ENCODE results near the gene POLR3H.
A peak's percentile ranks its signal among the peaks of the same experiment; 100 is the strongest.

Gene POLR3H

GRCh38 chr22:41512421-41513194, 31.7 kb downstream of the POLR3H start:
- H3K4me3 ChIP-seq (ENCODE audit: low read depth, low read length) = no peak overlapping the region
- peak overlapping the region; percentile 25 for H3K27ac ChIP-seq
- no peaks in the 10 kb centered on the region for H3K9me3 ChIP-seq (ENCODE audit: severe bottlenecking)
- DNase-seq = peak; percentile 54
- no peak for TF ChIP-seq CTCF (IDR thresholded peaks at IDR 0.05; ENCODE audit: low read depth, low read length)
- H3K36me3 ChIP-seq = peaks cover 76% of the 10 kb centered on the region
- no peaks in the 10 kb centered on the region for H3K27me3 ChIP-seq (ENCODE audit: insufficient read depth, low read depth, severe bottlenecking)

DNA sequence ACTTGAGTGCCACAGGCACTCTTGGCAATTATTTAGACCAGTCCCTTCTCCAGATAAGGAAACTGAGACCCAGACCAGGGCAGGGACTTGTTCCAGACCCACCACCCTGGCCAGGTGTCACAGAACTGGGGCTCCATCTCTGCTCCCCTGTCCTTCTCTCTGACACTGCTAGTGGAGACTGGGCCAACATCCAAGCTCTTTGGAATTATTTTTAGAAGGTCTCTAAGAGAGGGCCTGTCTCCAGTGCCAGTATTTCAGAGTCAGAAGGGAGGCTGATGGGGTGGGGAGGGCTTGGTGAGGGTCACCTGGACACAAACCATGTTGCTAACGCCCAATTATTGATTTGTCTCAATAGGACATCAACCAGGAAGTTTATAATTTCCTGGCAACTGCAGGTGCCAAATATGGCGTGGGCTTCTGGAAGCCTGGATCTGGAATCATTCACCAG, 32.7 kb downstream of the POLR3H start:
- Histone ChIP-seq H3K4me3 (ENCODE audit: low read depth, low read length) (no peak overlapping the region), H3K27ac (no peak overlapping the region), H3K9me3 (ENCODE audit: severe bottlenecking) (no peaks in the 10 kb centered on the region), H3K27me3 (ENCODE audit: insufficient read depth, low read depth, severe bottlenecking) (no peaks in the 10 kb centered on the region), H3K36me3 (peaks cover 71% of the 10 kb centered on the region)
- no peak for TF ChIP-seq CTCF (IDR thresholded peaks at IDR 0.05; ENCODE audit: low read depth, low read length)
- no peak for DNase-seq

DNA sequence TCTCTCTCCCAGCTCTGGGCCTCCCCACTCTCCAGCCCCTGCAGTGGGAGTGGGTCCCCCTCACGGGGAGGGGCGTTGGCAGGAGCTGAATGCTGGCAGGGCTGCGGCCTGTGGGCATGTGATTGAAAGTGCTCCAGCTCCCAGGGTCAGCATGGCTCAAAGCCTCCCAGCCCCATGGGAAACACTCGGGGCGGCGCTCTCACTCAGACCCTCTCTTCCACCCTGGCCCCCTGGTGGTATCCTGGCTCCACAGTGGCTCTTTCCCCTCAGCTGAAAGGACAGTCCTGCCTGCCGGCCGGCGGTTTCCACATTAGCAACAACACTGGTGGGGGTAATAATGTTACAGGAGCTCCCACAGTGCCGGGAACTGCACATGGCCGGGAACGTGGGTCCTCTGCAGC, 35.5 kb downstream of the POLR3H start:
- peaks cover 49% of the 10 kb centered on the region for H3K36me3 ChIP-seq
- no peaks in the 10 kb centered on the region for H3K27me3 ChIP-seq (ENCODE audit: insufficient read depth, low read depth, severe bottlenecking)
- no peak for DNase-seq
- TF ChIP-seq CTCF (IDR thresholded peaks at IDR 0.05; ENCODE audit: low read depth, low read length) = 0 out of 2 replicates have a peak, but pooled peaks have one; percentile 15
- no peak overlapping the region for H3K4me3 ChIP-seq (ENCODE audit: low read depth, low read length)
- no peak overlapping the region for H3K27ac ChIP-seq
- H3K9me3 ChIP-seq (ENCODE audit: severe bottlenecking) = no peaks in the 10 kb centered on the region

DNA sequence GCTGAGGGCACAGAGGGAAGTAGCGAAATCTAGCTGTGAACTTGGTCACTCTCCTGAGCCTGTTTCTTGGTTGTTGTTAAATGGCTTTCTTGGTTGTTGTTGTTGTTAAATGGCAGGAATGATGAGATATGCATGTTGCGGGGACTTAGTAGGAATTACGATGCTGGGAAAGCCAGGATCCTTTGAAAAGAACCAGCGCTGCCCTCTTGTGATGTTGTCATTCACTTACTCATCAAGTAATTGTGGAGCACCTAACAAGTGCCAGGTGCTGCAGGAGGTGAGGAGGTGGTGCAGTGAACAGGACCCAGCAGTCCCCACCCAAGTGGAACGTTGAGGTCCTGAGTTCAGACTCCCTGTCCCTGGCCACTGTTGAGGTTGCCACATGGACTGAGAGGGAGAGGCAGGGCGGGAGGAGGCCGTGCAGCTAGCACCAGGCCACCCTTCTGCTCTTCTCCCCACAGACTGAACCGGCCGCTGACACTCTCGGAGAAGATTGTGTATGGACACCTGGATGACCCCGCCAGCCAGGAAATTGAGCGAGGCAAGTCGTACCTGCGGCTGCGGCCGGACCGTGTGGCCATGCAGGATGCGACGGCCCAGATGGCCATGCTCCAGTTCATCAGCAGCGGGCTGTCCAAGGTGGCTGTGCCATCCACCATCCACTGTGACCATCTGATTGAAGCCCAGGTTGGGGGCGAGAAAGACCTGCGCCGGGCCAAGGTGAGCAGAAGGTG, 36.8 kb downstream of the POLR3H start:
- Histone ChIP-seq H3K4me3 (ENCODE audit: low read depth, low read length) (no peak overlapping the region), H3K27me3 (ENCODE audit: insufficient read depth, low read depth, severe bottlenecking) (no peaks in the 10 kb centered on the region), H3K36me3 (peaks cover 36% of the 10 kb centered on the region), H3K27ac (no peak overlapping the region), H3K9me3 (ENCODE audit: severe bottlenecking) (no peaks in the 10 kb centered on the region)
- DNase-seq = no peak
- TF ChIP-seq CTCF (IDR thresholded peaks at IDR 0.05; ENCODE audit: low read depth, low read length) = no peak

DNA sequence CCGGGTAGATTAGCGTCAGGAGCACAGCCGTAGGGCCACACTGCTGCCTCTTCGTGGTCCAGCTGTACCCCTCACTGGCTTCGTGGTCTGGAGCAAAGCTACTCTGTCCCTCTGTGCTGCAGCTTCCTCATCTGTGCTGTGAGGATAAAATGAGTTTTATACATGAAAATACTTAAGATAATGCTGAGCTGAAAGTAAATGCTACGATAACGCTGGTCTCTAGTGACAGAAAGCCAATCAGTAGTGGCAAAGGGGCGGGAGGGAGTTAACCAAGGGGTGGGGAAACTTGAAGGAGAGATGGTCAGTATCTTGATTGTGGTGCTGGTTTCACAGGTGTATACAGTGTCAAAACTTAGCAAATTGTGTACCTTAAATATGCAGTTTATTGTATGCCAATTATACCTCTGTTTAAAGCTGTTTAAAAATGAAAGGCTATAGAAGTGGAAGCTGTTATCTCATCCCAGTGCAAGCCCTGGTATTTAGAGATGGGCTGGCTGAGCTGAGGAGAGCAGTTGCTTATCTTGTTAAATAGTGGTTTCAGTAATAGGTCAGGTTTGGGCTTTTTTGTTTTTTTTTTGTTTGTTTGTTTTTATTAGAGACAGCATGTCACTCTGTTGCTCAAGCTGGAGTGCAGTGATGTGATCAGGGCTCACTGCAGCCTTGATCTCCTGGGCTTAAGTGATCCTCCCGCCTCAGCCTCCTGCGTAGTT, 38.6 kb downstream of the POLR3H start:
- no peak for DNase-seq
- no peak overlapping the region for H3K27ac ChIP-seq
- H3K27me3 ChIP-seq (ENCODE audit: insufficient read depth, low read depth, severe bottlenecking) = no peaks in the 10 kb centered on the region
- TF ChIP-seq CTCF (IDR thresholded peaks at IDR 0.05; ENCODE audit: low read depth, low read length) = no peak
- no peak overlapping the region for H3K4me3 ChIP-seq (ENCODE audit: low read depth, low read length)
- peaks cover 41% of the 10 kb centered on the region for H3K36me3 ChIP-seq
- no peaks in the 10 kb centered on the region for H3K9me3 ChIP-seq (ENCODE audit: severe bottlenecking)

Data from WERI-Rb-1 (cell line).